Measurements from ENCODE around the gene MRPL4. TPM values are rescaled to one million over a fixed set of nuclear protein-coding genes. Genes with fewer than 3 reads are reported as not detected.

MRPL4 gene
- total RNA-seq, 2 experiments from 2014 or later: 148 to 155 TPM

DNA sequence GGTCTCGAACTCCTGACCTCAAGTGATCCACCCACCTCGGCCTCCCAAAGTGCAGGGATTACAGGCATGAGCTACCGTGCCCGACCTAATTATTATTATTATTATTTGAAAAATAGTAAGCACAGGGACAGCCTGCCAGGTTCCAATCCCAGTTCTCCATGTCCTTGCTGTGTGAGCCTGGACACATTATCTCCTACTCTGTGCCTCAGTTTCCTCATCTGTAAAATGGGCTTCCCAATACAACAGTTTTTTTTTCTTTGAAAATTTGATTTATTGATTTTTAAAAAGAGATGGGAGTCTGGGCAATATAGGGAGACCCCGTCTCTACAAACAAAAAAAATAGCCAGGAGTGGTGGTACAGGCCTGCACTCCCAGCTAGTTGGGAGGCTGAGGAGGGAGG lies 54.3 kb downstream of the MRPL4 start:
- no peak overlapping the region for H3K4me3 ChIP-seq (ENCODE audit: low read depth, low read length, poor library complexity, severe bottlenecking)
- H3K79me2 ChIP-seq (ENCODE audit: insufficient read depth, low read depth, low read length): no peaks in the 10 kb centered on the region
- no peak overlapping the region for H3K4me2 ChIP-seq (ENCODE audit: low read length)
- CTCF ChIA-PET (ENCODE audit: unreplicated experiment): no interaction called here
- no peaks in the 10 kb centered on the region for H3K4me1 ChIP-seq (ENCODE audit: insufficient read depth, low read length, poor library complexity, severe bottlenecking)
- peaks cover 19% of the 10 kb centered on the region; the same call in 1 of the 2 replicates for H3K36me3 ChIP-seq (ENCODE audit: insufficient read depth, low read length)
- no peak for DNase-seq (ENCODE audit: low spot score)
- intact Hi-C loops (cut with micrococcal nuclease; ENCODE audit: unreplicated experiment): no loop called here
- H2AFZ ChIP-seq (ENCODE audit: low read length): no peak overlapping the region
- POLR2A ChIA-PET: no interaction called here
- no peaks in the 10 kb centered on the region for H3K9me2 ChIP-seq (ENCODE audit: insufficient read depth, low read length)
- no peaks in the 10 kb centered on the region for H4K20me1 ChIP-seq (ENCODE audit: insufficient read depth, low read length)
- H3K9me3 ChIP-seq (ENCODE audit: low read length): no peaks in the 10 kb centered on the region
- BruUV-seq (replicated peaks): no TSS peak
- no peak overlapping the region for H3K27ac ChIP-seq (ENCODE audit: low read depth, low read length, poor library complexity, severe bottlenecking)
- TF ChIP-seq EZH2phosphoT487 (IDR thresholded peaks at IDR 0.05; ENCODE audit: borderline replicate concordance, low read depth, low read length): no peak
- TF ChIP-seq, protein P1, sequence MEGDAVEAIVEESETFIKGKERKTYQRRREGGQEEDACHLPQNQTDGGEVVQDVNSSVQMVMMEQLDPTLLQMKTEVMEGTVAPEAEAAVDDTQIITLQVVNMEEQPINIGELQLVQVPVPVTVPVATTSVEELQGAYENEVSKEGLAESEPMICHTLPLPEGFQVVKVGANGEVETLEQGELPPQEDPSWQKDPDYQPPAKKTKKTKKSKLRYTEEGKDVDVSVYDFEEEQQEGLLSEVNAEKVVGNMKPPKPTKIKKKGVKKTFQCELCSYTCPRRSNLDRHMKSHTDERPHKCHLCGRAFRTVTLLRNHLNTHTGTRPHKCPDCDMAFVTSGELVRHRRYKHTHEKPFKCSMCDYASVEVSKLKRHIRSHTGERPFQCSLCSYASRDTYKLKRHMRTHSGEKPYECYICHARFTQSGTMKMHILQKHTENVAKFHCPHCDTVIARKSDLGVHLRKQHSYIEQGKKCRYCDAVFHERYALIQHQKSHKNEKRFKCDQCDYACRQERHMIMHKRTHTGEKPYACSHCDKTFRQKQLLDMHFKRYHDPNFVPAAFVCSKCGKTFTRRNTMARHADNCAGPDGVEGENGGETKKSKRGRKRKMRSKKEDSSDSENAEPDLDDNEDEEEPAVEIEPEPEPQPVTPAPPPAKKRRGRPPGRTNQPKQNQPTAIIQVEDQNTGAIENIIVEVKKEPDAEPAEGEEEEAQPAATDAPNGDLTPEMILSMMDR (conservative IDR thresholded peaks at IDR 0.05; ENCODE audit: low read length): no peak

DNA sequence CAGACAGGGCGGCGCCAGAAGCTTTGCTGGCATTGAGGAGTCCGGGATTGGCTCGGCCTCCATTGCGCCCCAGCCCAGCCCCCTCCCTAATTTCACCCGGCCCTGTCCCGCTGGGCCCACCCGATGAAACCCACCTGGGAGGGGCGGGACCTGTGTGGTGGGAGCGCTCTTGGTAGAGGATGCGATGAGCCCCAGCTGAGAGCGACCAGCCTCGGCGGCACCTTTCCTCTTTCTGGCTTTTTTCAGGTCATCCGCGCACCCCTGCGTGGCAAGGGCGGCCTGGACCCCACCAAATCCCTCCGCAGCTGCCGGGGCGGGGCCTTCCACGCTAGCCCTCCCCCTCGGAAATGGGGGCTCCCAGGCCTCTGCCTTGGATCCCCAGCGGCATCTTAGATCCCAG lies 57.4 kb downstream of the MRPL4 start, which contains the start of gene ZGLP1:
Gene ZGLP1 (minus strand): TSS at position 393 of the 400 bp plus-strand sequence.
- no peak for TF ChIP-seq EZH2phosphoT487 (IDR thresholded peaks at IDR 0.05; ENCODE audit: borderline replicate concordance, low read depth, low read length)
- TF ChIP-seq, protein P1 (conservative IDR thresholded peaks at IDR 0.05; ENCODE audit: low read length): no peak
- Histone ChIP-seq H3K9me2 (ENCODE audit: insufficient read depth, low read length) (no peaks in the 10 kb centered on the region), H3K4me2 (ENCODE audit: low read length) (no peak within 1 kb of the TSS), H3K4me3 (ENCODE audit: low read depth, low read length, poor library complexity, severe bottlenecking) (no peak within 1 kb of the TSS), H2AFZ (ENCODE audit: low read length) (no peak within 1 kb of the TSS), H3K79me2 (ENCODE audit: insufficient read depth, low read depth, low read length) (no peaks in the 10 kb centered on the region), H3K4me1 (ENCODE audit: insufficient read depth, low read length, poor library complexity, severe bottlenecking) (peaks cover under 1% of the 10 kb centered on the region), H3K27ac (ENCODE audit: low read depth, low read length, poor library complexity, severe bottlenecking) (no peak within 1 kb of the TSS), H4K20me1 (ENCODE audit: insufficient read depth, low read length) (no peaks in the 10 kb centered on the region), H3K9me3 (ENCODE audit: low read length) (no peaks in the 10 kb centered on the region), H3K36me3 (ENCODE audit: insufficient read depth, low read length) (peaks cover 33% of the 10 kb centered on the region)
- ChIA-PET CTCF (ENCODE audit: unreplicated experiment) (no interaction called here), POLR2A (no interaction called here)
- no TSS peak for BruUV-seq (replicated peaks)
- intact Hi-C loops (cut with micrococcal nuclease; ENCODE audit: unreplicated experiment): no loop called here
- no peak for DNase-seq (ENCODE audit: low spot score)

Small RNA genes lying within 50 kb of the gene (microRNA-seq; reads per million reads assigned to microRNA genes)
- not detected for gene MIR4322 (ENCODE audit: borderline replicate concordance)

Small RNA genes lying within 50 kb of the gene (small RNA-seq; reads per million reads assigned to genes)
- gene AC011511.1 (not detected), gene MIR4322 (not detected)

Other genes with a start within 250 kb of the MRPL4 start
- gene COL5A3, start 241.7 kb upstream of the MRPL4 start, total RNA-seq (2014; rRNA removed; shearing (Covaris generic)): not detected in 2 replicates
- not detected in 2 replicates for gene COL5A3, start 241.7 kb upstream of the MRPL4 start, total RNA-seq (2022)
- gene RDH8, start 238.7 kb upstream of the MRPL4 start, total RNA-seq (2014; rRNA removed; shearing (Covaris generic)): not detected in 2 replicates
- gene RDH8, start 238.7 kb upstream of the MRPL4 start, total RNA-seq (2022): not detected in 2 replicates
- 21.9 and 32.9 TPM in 2 replicates for gene SHFL, start 165.9 kb upstream of the MRPL4 start, total RNA-seq (2014; rRNA removed; shearing (Covaris generic))
- gene SHFL, start 165.9 kb upstream of the MRPL4 start, total RNA-seq (2022): 28.5 and 30.9 TPM in 2 replicates
- 7.3 and 8.4 TPM in 2 replicates for gene ANGPTL6, start 149.5 kb upstream of the MRPL4 start, total RNA-seq (2014; rRNA removed; shearing (Covaris generic))
- gene ANGPTL6, start 149.5 kb upstream of the MRPL4 start, total RNA-seq (2022): 8.3 and 10.1 TPM in 2 replicates
- 77.1 and 85.8 TPM in 2 replicates for gene PPAN, start 145.9 kb upstream of the MRPL4 start, total RNA-seq (2014; rRNA removed; shearing (Covaris generic))
- gene PPAN, start 145.9 kb upstream of the MRPL4 start, total RNA-seq (2022): 88.3 and 116 TPM in 2 replicates
- 8.8 and 11.9 TPM in 2 replicates for gene P2RY11, start 140.5 kb upstream of the MRPL4 start, total RNA-seq (2014; rRNA removed; shearing (Covaris generic))
- 31.1 and 43.3 TPM in 2 replicates for gene P2RY11, start 140.5 kb upstream of the MRPL4 start, total RNA-seq (2022)
- gene EIF3G, start 132.3 kb upstream of the MRPL4 start, total RNA-seq (2014; rRNA removed; shearing (Covaris generic)): 255 and 287 TPM in 2 replicates
- 256 TPM in 2 replicates for gene EIF3G, start 132.3 kb upstream of the MRPL4 start, total RNA-seq (2022)
- 329 and 365 TPM in 2 replicates for gene DNMT1, start 57.3 kb upstream of the MRPL4 start, total RNA-seq (2014; rRNA removed; shearing (Covaris generic))
- 680 and 699 TPM in 2 replicates for gene DNMT1, start 57.3 kb upstream of the MRPL4 start, total RNA-seq (2022)
- gene S1PR2, start 20.9 kb upstream of the MRPL4 start, total RNA-seq (2014; rRNA removed; shearing (Covaris generic)): 27.0 and 27.8 TPM in 2 replicates
- 51.6 and 64.5 TPM in 2 replicates for gene S1PR2, start 20.9 kb upstream of the MRPL4 start, total RNA-seq (2022)
- 12.0 and 15.8 TPM in 2 replicates for gene ICAM1, start 18.9 kb downstream of the MRPL4 start, total RNA-seq (2014; rRNA removed; shearing (Covaris generic))
- 13.4 and 13.5 TPM in 2 replicates for gene ICAM1, start 18.9 kb downstream of the MRPL4 start, total RNA-seq (2022)
- not detected in 2 replicates for gene ICAM4, start 34.7 kb downstream of the MRPL4 start, total RNA-seq (2014; rRNA removed; shearing (Covaris generic))
- 0.38 and 0.53 TPM in 2 replicates for gene ICAM4, start 34.7 kb downstream of the MRPL4 start, total RNA-seq (2022)
- gene ICAM5, start 37.7 kb downstream of the MRPL4 start, total RNA-seq (2014; rRNA removed; shearing (Covaris generic)): 2.7 and 6.4 TPM in 2 replicates
- gene ICAM5, start 37.7 kb downstream of the MRPL4 start, total RNA-seq (2022): 10.8 and 12.6 TPM in 2 replicates
- 2.3 and 8.8 TPM in 2 replicates for gene ZGLP1, start 57.6 kb downstream of the MRPL4 start, total RNA-seq (2014; rRNA removed; shearing (Covaris generic))
- gene ZGLP1, start 57.6 kb downstream of the MRPL4 start, total RNA-seq (2022): 5.4 and 5.7 TPM in 2 replicates
- gene FDX2, start 63.8 kb downstream of the MRPL4 start, total RNA-seq (2014; rRNA removed; shearing (Covaris generic)): 17.2 and 28.8 TPM in 2 replicates
- gene FDX2, start 63.8 kb downstream of the MRPL4 start, total RNA-seq (2022): 10.4 and 17.1 TPM in 2 replicates
- gene RAVER1, start 81.3 kb downstream of the MRPL4 start, total RNA-seq (2014; rRNA removed; shearing (Covaris generic)): 21.6 and 35.7 TPM in 2 replicates
- 90.7 and 95.8 TPM in 2 replicates for gene RAVER1, start 81.3 kb downstream of the MRPL4 start, total RNA-seq (2022)
- 63.7 and 66.0 TPM in 2 replicates for gene ICAM3, start 87.4 kb downstream of the MRPL4 start, total RNA-seq (2014; rRNA removed; shearing (Covaris generic))
- 76.4 and 82.0 TPM in 2 replicates for gene ICAM3, start 87.4 kb downstream of the MRPL4 start, total RNA-seq (2022)
- gene TYK2, start 128.4 kb downstream of the MRPL4 start, total RNA-seq (2014; rRNA removed; shearing (Covaris generic)): 151 and 185 TPM in 2 replicates
- 214 and 216 TPM in 2 replicates for gene TYK2, start 128.4 kb downstream of the MRPL4 start, total RNA-seq (2022)
- 332 and 345 TPM in 2 replicates for gene CDC37, start 151.3 kb downstream of the MRPL4 start, total RNA-seq (2014; rRNA removed; shearing (Covaris generic))
- 269 and 271 TPM in 2 replicates for gene CDC37, start 151.3 kb downstream of the MRPL4 start, total RNA-seq (2022)
- 9.4 and 16.4 TPM in 2 replicates for gene PDE4A, start 168.3 kb downstream of the MRPL4 start, total RNA-seq (2014; rRNA removed; shearing (Covaris generic))
- gene PDE4A, start 168.3 kb downstream of the MRPL4 start, total RNA-seq (2022): 42.4 and 45.1 TPM in 2 replicates